ENCODE data around the gene KIF16B.

KIF16B gene

DNA sequence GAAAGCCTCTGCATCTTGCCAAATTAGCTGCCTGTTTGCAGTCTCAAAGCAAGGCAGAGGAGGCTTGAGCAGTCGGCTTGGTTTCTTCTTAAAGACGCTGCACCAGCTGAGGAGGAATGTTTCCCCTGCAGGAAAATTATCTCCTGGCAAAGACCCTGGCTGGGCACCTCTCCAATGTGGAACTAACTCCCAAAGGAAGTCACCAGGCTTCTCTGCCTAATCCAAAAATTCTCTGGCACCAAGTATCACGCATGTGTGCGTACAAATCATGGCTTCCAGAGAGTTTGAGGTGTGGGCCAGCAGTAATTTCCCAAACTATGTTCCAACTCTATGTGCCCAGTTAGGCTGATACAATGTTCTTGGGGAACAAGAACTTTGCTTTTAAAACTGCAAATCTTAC lies 176.2 kb downstream of the KIF16B start:
- CTCF ChIA-PET, result no interaction called here
- H3K4me1 Mint-ChIP-seq, result no peaks in the 10 kb centered on the region
- no peak overlapping the region for H3K27ac Mint-ChIP-seq
- no peaks in the 10 kb centered on the region for H3K27me3 Mint-ChIP-seq
- no peaks in the 10 kb centered on the region for H3K36me3 Mint-ChIP-seq
- H3K9me3 Mint-ChIP-seq, result no peaks in the 10 kb centered on the region
- DNase-seq, result no peak
- no peak overlapping the region for H3K4me3 Mint-ChIP-seq

GRCh38 chr20:16395366-16395765 lies 177.9 kb downstream of the KIF16B start:
- DNase-seq, result no peak
- Mint-ChIP-seq H3K27me3 (no peaks in the 10 kb centered on the region), H3K4me3 (no peak overlapping the region), H3K27ac (no peak overlapping the region), H3K9me3 (no peaks in the 10 kb centered on the region), H3K36me3 (no peaks in the 10 kb centered on the region), H3K4me1 (no peaks in the 10 kb centered on the region)
- CTCF ChIA-PET, result no interaction called here

DNA sequence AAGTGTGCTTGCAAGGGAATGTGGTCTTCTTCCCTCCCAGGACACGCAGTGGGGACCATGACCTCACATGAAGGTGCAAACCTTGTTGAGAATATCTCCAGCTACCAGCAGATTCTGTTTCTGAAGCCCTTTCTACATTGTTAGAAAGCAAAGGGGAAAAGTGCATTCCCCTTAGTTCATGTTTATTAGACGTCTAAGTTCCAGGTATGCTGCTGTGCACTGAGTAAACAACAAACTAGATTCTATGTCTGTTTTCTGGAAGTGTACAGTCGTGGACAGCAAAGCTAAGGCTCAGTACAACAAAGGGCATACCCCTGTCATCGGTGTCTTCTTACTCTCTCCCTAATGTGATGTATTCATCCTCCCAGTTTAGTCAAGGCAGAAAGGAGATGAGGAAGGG lies 178.5 kb downstream of the KIF16B start:
- no peak for DNase-seq
- Mint-ChIP-seq H3K36me3 (no peaks in the 10 kb centered on the region), H3K4me3 (no peak overlapping the region), H3K4me1 (no peaks in the 10 kb centered on the region), H3K9me3 (no peaks in the 10 kb centered on the region), H3K27me3 (no peaks in the 10 kb centered on the region), H3K27ac (no peak overlapping the region)
- CTCF ChIA-PET, result no interaction called here

DNA sequence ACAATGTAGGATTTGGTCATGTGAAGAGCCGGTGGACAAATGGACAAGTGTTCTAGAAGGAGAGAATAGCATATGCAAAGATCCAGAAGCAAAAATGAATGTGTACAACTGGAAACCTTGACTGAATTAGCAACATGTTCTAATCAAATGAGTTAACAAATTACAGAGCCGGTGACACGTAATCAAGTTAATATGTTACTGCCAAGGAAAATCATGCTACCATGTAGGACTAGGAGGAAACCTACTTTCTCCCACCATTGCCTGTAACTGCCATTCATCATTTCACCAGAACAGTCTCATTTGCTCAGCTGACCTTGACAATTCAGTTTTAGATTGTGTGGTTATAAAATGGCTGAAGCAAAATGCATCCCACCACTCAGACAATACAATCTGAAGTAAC lies 179.4 kb downstream of the KIF16B start:
- no peaks in the 10 kb centered on the region for H3K4me1 Mint-ChIP-seq
- no peak overlapping the region for H3K27ac Mint-ChIP-seq
- no peaks in the 10 kb centered on the region for H3K27me3 Mint-ChIP-seq
- H3K36me3 Mint-ChIP-seq, result no peaks in the 10 kb centered on the region
- no peak overlapping the region for H3K4me3 Mint-ChIP-seq
- CTCF ChIA-PET, result no interaction called here
- no peaks in the 10 kb centered on the region for H3K9me3 Mint-ChIP-seq
- DNase-seq, result no peak

GRCh38 chr20:16393297-16393696 lies 180.0 kb downstream of the KIF16B start:
- Mint-ChIP-seq H3K4me1 (no peaks in the 10 kb centered on the region), H3K9me3 (no peaks in the 10 kb centered on the region), H3K4me3 (no peak overlapping the region), H3K27ac (no peak overlapping the region), H3K36me3 (no peaks in the 10 kb centered on the region), H3K27me3 (no peaks in the 10 kb centered on the region)
- CTCF ChIA-PET, result interaction anchor here (0.7 kb wide), 1 partner anchor 59 kb away, joined by 3 read pairs; no protein-coding TSS in a partner anchor
- DNase-seq, result no peak

GRCh38 chr20:16392346-16392745 lies 180.9 kb downstream of the KIF16B start:
- Mint-ChIP-seq H3K36me3 (no peaks in the 10 kb centered on the region), H3K4me1 (no peaks in the 10 kb centered on the region), H3K4me3 (no peak overlapping the region), H3K9me3 (no peaks in the 10 kb centered on the region), H3K27ac (peak overlapping the region; percentile 43), H3K27me3 (no peaks in the 10 kb centered on the region)
- DNase-seq, result no peak
- CTCF ChIA-PET, result interaction anchor here (0.7 kb wide), 1 partner anchor 58 kb away, joined by 3 read pairs; no protein-coding TSS in a partner anchor

DNA sequence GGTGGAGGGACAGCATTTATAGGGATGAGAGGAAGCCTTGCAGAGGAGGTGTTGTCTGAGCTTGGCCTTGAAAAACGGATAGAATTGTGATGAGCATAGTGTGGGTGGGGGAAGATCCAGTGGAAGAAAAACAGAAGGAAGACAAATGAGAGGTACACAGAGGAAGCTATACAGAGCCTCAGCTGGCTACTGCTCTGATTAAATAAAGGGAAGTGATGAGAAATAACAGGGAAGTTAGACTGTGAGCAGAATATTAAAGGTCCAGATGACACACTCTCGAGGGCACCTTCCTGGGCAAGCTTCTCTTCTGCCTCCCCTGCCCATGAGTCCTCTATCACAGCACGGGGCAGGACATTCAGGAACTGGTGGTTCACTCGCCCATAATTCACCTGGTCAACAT lies 182.3 kb downstream of the KIF16B start:
- H3K27me3 Mint-ChIP-seq, result no peaks in the 10 kb centered on the region
- no peak for DNase-seq
- H3K4me1 Mint-ChIP-seq, result no peaks in the 10 kb centered on the region
- H3K4me3 Mint-ChIP-seq, result no peak overlapping the region
- H3K27ac Mint-ChIP-seq, result no peak overlapping the region
- no peaks in the 10 kb centered on the region for H3K36me3 Mint-ChIP-seq
- CTCF ChIA-PET, result no interaction called here
- H3K9me3 Mint-ChIP-seq, result no peaks in the 10 kb centered on the region

GRCh38 chr20:16388731-16389130 lies 184.5 kb downstream of the KIF16B start:
- H3K27me3 Mint-ChIP-seq, result no peaks in the 10 kb centered on the region
- no peak for DNase-seq
- H3K4me3 Mint-ChIP-seq, result no peak overlapping the region
- H3K9me3 Mint-ChIP-seq, result no peaks in the 10 kb centered on the region
- no peaks in the 10 kb centered on the region for H3K36me3 Mint-ChIP-seq
- H3K27ac Mint-ChIP-seq, result no peak overlapping the region
- no peaks in the 10 kb centered on the region for H3K4me1 Mint-ChIP-seq
- CTCF ChIA-PET, result no interaction called here

DNA sequence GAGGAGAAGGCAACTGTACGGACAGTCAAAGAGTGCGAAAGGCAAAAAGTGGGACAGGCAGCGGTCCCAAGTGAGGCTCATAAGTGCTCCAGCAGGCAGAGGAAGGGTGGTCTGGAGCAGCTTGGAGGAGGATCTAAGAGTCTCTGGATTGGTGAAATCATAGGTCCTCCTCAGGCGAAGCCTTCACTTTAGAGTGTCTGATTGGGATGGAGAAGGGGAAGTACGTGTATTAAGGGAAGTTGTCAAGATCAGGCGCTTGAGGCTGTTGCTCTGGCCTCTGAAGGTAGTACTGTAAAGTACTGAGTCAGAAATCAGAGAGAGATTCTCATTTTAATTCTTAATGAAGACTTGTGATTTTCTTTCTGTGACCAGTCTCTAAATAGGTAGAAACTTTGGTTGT lies 185.6 kb downstream of the KIF16B start:
- Mint-ChIP-seq H3K36me3 (no peaks in the 10 kb centered on the region), H3K27ac (no peak overlapping the region), H3K9me3 (no peaks in the 10 kb centered on the region), H3K27me3 (no peaks in the 10 kb centered on the region), H3K4me3 (no peak overlapping the region), H3K4me1 (no peaks in the 10 kb centered on the region)
- CTCF ChIA-PET, result no interaction called here
- DNase-seq, result no peak

DNA sequence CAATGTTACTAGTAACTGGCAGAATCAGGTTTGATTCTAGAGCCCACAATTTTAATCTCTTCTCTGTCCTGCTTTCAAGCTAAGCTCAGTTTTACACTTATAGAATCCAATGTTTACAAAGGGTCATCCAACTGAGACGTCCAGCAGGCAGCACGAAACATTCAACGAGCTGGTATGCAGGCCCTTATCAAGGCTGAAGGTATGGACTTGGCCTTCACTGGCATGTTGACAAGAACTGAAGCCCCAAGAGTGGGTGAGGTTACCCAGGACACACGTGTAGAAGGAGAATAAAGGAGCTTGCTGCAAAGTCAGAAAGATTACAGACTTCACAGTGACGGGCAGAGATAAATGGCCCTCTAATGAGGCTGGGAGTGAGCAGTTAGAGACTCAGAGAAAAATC lies 187.4 kb downstream of the KIF16B start:
- Mint-ChIP-seq H3K4me1 (no peaks in the 10 kb centered on the region), H3K27me3 (no peaks in the 10 kb centered on the region), H3K27ac (no peak overlapping the region), H3K9me3 (no peaks in the 10 kb centered on the region), H3K4me3 (no peak overlapping the region), H3K36me3 (no peaks in the 10 kb centered on the region)
- CTCF ChIA-PET, result no interaction called here
- no peak for DNase-seq

DNA sequence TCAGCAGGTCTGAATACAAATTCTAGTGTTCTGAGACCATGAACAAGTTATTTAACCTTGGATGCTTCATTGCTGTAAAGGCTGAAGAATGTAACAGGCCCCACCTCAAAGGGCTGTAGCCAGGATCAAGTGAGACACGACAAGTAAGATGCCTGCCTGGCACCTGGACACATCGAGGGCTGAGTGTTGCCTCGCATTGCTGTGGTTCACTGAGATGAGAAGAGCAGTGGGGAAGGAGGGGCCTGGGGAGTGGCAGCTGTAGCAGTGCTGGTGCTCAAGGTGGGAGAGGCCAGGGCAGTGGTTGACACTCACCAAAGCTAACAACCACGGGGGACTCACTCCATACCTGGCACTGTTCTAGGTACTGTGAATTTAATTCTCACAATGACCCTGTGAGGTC lies 187.8 kb downstream of the KIF16B start:
- no peak for DNase-seq
- CTCF ChIA-PET, result no interaction called here
- H3K27me3 Mint-ChIP-seq, result no peaks in the 10 kb centered on the region
- no peaks in the 10 kb centered on the region for H3K9me3 Mint-ChIP-seq
- H3K27ac Mint-ChIP-seq, result no peak overlapping the region
- no peak overlapping the region for H3K4me3 Mint-ChIP-seq
- H3K36me3 Mint-ChIP-seq, result no peaks in the 10 kb centered on the region
- H3K4me1 Mint-ChIP-seq, result no peaks in the 10 kb centered on the region

GRCh38 chr20:16381444-16381843 lies 191.8 kb downstream of the KIF16B start:
- H3K36me3 Mint-ChIP-seq, result no peaks in the 10 kb centered on the region
- H3K4me1 Mint-ChIP-seq, result no peaks in the 10 kb centered on the region
- no peak overlapping the region for H3K4me3 Mint-ChIP-seq

DNA sequence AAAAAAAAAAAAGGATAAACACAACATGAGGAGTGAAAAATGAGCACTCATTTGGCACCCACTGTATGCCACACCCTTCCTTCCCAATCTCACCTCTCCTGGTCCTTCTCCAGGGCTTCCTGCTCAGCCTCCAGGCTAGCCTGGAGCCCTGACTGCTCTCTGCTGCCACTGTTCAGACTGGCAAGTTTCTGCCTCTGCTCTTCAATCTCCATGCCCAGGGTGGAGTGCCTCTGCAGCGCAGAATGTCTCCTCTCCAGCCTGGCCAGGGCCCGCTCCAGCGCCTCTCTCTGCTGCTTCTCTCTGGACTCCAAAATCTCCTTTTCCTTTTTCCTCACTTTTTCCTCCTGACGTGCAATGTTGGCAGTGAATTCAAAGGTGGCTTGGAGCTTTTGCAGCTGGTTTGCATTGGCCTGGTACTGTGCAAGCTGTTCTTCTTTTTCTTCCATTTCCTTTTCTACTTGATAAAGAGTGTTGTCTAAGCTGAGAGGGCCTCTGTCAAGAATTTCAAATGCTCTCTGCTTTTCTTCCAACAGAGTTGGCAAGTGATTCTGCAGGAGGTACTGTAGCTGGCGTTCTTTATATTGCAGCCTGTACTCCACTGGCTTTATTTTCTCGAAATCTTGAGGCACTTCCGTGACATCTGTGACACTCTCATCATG lies 194.4 kb downstream of the KIF16B start:
- Mint-ChIP-seq H3K27me3 (no peaks in the 10 kb centered on the region), H3K4me3 (no peak overlapping the region), H3K36me3 (no peaks in the 10 kb centered on the region), H3K4me1 (no peaks in the 10 kb centered on the region), H3K9me3 (no peaks in the 10 kb centered on the region), H3K27ac (no peak overlapping the region)
- DNase-seq, result no peak
- CTCF ChIA-PET, result no interaction called here

More at GRCh38 chr20:16381444-16381843, 191.8 kb downstream of the KIF16B start:
- no peaks in the 10 kb centered on the region for H3K27me3 Mint-ChIP-seq
- H3K9me3 Mint-ChIP-seq, result no peaks in the 10 kb centered on the region
- DNase-seq, result no peak
- H3K27ac Mint-ChIP-seq, result no peak overlapping the region
- CTCF ChIA-PET, result no interaction called here

GRCh38 chr20:16378122-16378521 lies 195.1 kb downstream of the KIF16B start:
- CTCF ChIA-PET, result no interaction called here
- H3K36me3 Mint-ChIP-seq, result no peaks in the 10 kb centered on the region

DNA sequence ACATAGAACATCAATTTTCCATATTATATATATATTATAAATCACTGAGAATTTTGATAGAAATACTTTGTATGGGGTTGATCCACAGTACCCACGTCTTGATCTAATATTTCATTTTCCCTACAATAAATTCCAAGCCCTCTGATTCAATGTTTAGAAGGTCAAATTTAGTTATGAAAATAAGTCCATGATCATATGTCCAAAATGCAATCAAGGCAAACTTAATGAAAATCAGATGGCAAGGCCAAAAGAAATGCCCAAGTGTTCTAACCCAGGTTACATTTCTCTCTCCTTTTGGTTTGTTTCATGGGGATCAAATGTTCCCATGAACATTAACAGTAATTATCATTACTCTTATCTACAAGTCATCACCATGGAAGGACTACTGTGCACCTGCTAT lies 203.8 kb downstream of the KIF16B start:
- Mint-ChIP-seq H3K4me1 (no peaks in the 10 kb centered on the region), H3K4me3 (no peak overlapping the region), H3K27ac (no peak overlapping the region), H3K27me3 (no peaks in the 10 kb centered on the region), H3K36me3 (peaks cover 13% of the 10 kb centered on the region), H3K9me3 (no peaks in the 10 kb centered on the region)
- DNase-seq, result no peak
- CTCF ChIA-PET, result no interaction called here

More at GRCh38 chr20:16378122-16378521, 195.1 kb downstream of the KIF16B start:
- no peak for DNase-seq
- H3K27ac Mint-ChIP-seq, result no peak overlapping the region
- H3K9me3 Mint-ChIP-seq, result no peaks in the 10 kb centered on the region
- H3K4me3 Mint-ChIP-seq, result no peak overlapping the region
- H3K4me1 Mint-ChIP-seq, result no peaks in the 10 kb centered on the region
- no peaks in the 10 kb centered on the region for H3K27me3 Mint-ChIP-seq

Data from activated naive CD4-positive, alpha-beta T cell treated with anti-CD3 and anti-CD28 coated beads, Interleukin-2, amount 10 ng/mL, durations not matched to agents 7 days and 5 days (primary cell).